IMR-90 (cell line): ENCODE measurements around the gene FAAP20. TPM values are rescaled to one million over a fixed set of nuclear protein-coding genes. Genes with fewer than 3 reads are reported as not detected.

Experiments
- ATAC-seq: fragments of 200-7000 bp; cut with Tn5 transposase; 2 replicates; pipeline ENCODE4 v1.9.1; 2020; ENCODE audit warnings: low read depth, mild to moderate bottlenecking, moderate library complexity
- BruUV-seq: library from RNA; stranded (reverse); fragments of 400-500 nt; replicated peaks from 2 replicates; lab custom pipeline; 2021; lab: Mats Ljungman, UMichigan
- CTCF ChIA-PET: fragments of 300-600 bp; formaldehyde crosslinking; extraction: SDS; loops from one replicate; lab custom pipeline; 2021; ENCODE audit warnings: antibody characterized with exemption; lab: Yijun Ruan, JAX
- POLR2A ChIA-PET: fragments of 300-600 bp; sonication (Branson Sonifier 250); formaldehyde crosslinking; loops from one replicate; lab custom pipeline; 2022; ENCODE audit warnings: antibody characterized with exemption; ENCODE audit not compliant: unreplicated experiment; lab: Charles Lee
- DNase-seq: peaks from one replicate; pipeline ENCODE4 v3.0.0; 2013
- H2AFZ ChIP-seq: replicated peaks from 2 replicates; pipeline ENCODE3; 2013; ENCODE audit warnings: low read length, mild to moderate bottlenecking; ENCODE audit not compliant: poor library complexity
- H2AK5ac ChIP-seq: 2 replicates; pipeline ENCODE4 v1.6.1; 2013; ENCODE audit warnings: low read depth, low read length, inconsistent platforms
- H2AK9ac ChIP-seq: replicated peaks from 2 replicates; pipeline ENCODE3; 2013; ENCODE audit warnings: mild to moderate bottlenecking, low read depth, low read length, moderate library complexity; ENCODE audit not compliant: poor library complexity
- H2BK120ac ChIP-seq: 2 replicates; pipeline ENCODE4 v1.6.1; 2013; ENCODE audit warnings: low read depth, low read length, inconsistent platforms
- H2BK15ac ChIP-seq: 3 replicates; pipeline ENCODE4 v1.6.1; 2013; ENCODE audit warnings: low read depth, low read length, inconsistent platforms
- H2BK20ac ChIP-seq: 2 replicates; pipeline ENCODE4 v1.6.1; 2013; ENCODE audit warnings: low read depth, mild to moderate bottlenecking, inconsistent platforms, low read length, moderate library complexity
- H2BK5ac ChIP-seq: 2 replicates; pipeline ENCODE4 v1.6.1; 2013; ENCODE audit warnings: mild to moderate bottlenecking, low read depth, low read length, inconsistent platforms; ENCODE audit not compliant: poor library complexity, severe bottlenecking
- H3K14ac ChIP-seq: replicated peaks from 2 replicates; pipeline ENCODE4 v1.6.1; 2013; ENCODE audit warnings: low read depth, low read length, inconsistent platforms
- H3K18ac ChIP-seq: 2 replicates; pipeline ENCODE4 v1.6.1; 2013; ENCODE audit warnings: low read depth, low read length, control low read depth
- H3K23ac ChIP-seq: 2 replicates; pipeline ENCODE4 v1.6.1; 2013; ENCODE audit warnings: low read depth, low read length, inconsistent platforms
- H3K27ac ChIP-seq: 2 replicates; pipeline ENCODE4 v1.5.1; 2013; ENCODE audit warnings: mild to moderate bottlenecking, control low read depth, low read length; ENCODE audit not compliant: insufficient read depth
- H3K27me3 ChIP-seq: 2 replicates; pipeline ENCODE4 v1.6.1; 2013; ENCODE audit warnings: low read length; ENCODE audit not compliant: control insufficient read depth, insufficient read depth
- H3K36me3 ChIP-seq: 2 replicates; pipeline ENCODE4 v1.6.1; 2013; ENCODE audit warnings: low read length, mixed read lengths; ENCODE audit not compliant: control insufficient read depth, insufficient read depth
- H3K4ac ChIP-seq: 2 replicates; pipeline ENCODE4 v1.6.1; 2013; ENCODE audit warnings: low read depth, low read length, inconsistent platforms
- H3K4me1 ChIP-seq: 2 replicates; pipeline ENCODE4 v1.6.1; 2013; ENCODE audit warnings: low read length, mixed read lengths; ENCODE audit not compliant: control insufficient read depth, insufficient read depth
- H3K4me2 ChIP-seq: 2 replicates; pipeline ENCODE4 v1.6.1; 2013; ENCODE audit warnings: low read depth, mild to moderate bottlenecking, control low read depth, low read length, moderate library complexity
- H3K4me3 ChIP-seq: 2 replicates; pipeline ENCODE4 v1.5.1; 2013; ENCODE audit warnings: low read depth, mild to moderate bottlenecking, control low read depth, low read length, moderate library complexity; ENCODE audit not compliant: insufficient read depth
- H3K56ac ChIP-seq: 2 replicates; pipeline ENCODE4 v1.6.1; 2013; ENCODE audit warnings: low read length, inconsistent platforms; ENCODE audit not compliant: insufficient read depth; ENCODE audit errors: extremely low read depth
- H3K79me1 ChIP-seq, 2 experiments: 2 replicates each; pipeline ENCODE4 v1.6.1; 2013; ENCODE audit warnings: low read length in 2 of 2, inconsistent platforms in 1 of 2, low read depth in 1 of 2
- H3K9ac ChIP-seq: 2 replicates; pipeline ENCODE4 v1.6.1; 2013; ENCODE audit warnings: low read depth, low read length, control low read depth
- H3K9me1 ChIP-seq: 2 replicates; pipeline ENCODE4 v1.6.1; 2013; ENCODE audit warnings: low read length, inconsistent platforms; ENCODE audit not compliant: insufficient read depth
- H3K9me3 ChIP-seq: 2 replicates; pipeline ENCODE4 v1.6.1; 2013; ENCODE audit warnings: low read length; ENCODE audit not compliant: control insufficient read depth, insufficient read depth
- H4K20me1 ChIP-seq: 2 replicates; pipeline ENCODE4 v1.6.1; 2013; ENCODE audit warnings: low read length, inconsistent platforms; ENCODE audit not compliant: insufficient read depth
- H4K5ac ChIP-seq: 2 replicates; pipeline ENCODE4 v1.6.1; 2013; ENCODE audit warnings: mild to moderate bottlenecking, low read depth, low read length, control low read depth
- H4K8ac ChIP-seq, 2 experiments: 2 replicates each; pipeline ENCODE4 v1.6.1; 2013; ENCODE audit warnings: low read depth in 2 of 2, low read length in 2 of 2, control low read depth in 1 of 2, inconsistent platforms in 1 of 2
- H4K91ac ChIP-seq: 2 replicates; pipeline ENCODE4 v1.6.1; 2013; ENCODE audit warnings: low read depth, low read length, inconsistent platforms; ENCODE audit not compliant: insufficient read depth
- CHD1 ChIP-seq: IDR thresholded peaks from 2 replicates; pipeline ENCODE4 v1.6.1; 2012; ENCODE audit warnings: low read depth, low read length, improper control_type of control experiment
- MAFK ChIP-seq: IDR thresholded peaks from 2 replicates; pipeline ENCODE4 v1.6.1; 2012; ENCODE audit warnings: low read depth, low read length, improper control_type of control experiment
- MAZ ChIP-seq: IDR thresholded peaks from 2 replicates; pipeline ENCODE4 v1.6.1; 2012; ENCODE audit warnings: low read depth, mild to moderate bottlenecking, low read length, improper control_type of control experiment, moderate library complexity, borderline replicate concordance
- POLR2A ChIP-seq: IDR thresholded peaks from 2 replicates; pipeline ENCODE4 v1.6.1; 2012; ENCODE audit warnings: mild to moderate bottlenecking, low read depth, low read length
- WGBS, 2 experiments: methylation state at CpG; one replicate each; pipeline versions ENCODE4 v1.1.5 to v1.1.7; 2013; ENCODE audit warnings: missing lambda C conversion rate in 2 of 2; ENCODE audit not compliant: insufficient read length in 1 of 2; ENCODE audit errors: extremely low coverage in 2 of 2; 5-methylcytosine and 5-hydroxymethylcytosine counted together
- dilution Hi-C: fragments of 300-500 bp; cut with HindIII; formaldehyde crosslinking; loops from one replicate; pipeline ENCODE4 v1.14.3; 2018; ENCODE audit warnings: low sequenced_read_pairs; ENCODE audit not compliant: unreplicated experiment
- in situ Hi-C: fragments of 300-500 bp; cut with MboI; formaldehyde crosslinking; loops from 3 replicates; pipeline ENCODE4 v1.14.3; 2019; ENCODE audit warnings: low sequenced_read_pairs, inconsistent platforms, mixed read lengths
- intact Hi-C: fragments of 100-400 bp; cut with micrococcal nuclease; formaldehyde crosslinking; loops from 2 replicates; pipeline ENCODE4 v1.10.0; 2022
- polyA plus RNA-seq, 3 experiments: library from polyadenylated mRNA; depleted of rRNA; stranded (reverse); fragments of >200 nt; gene quantifications; 2 replicates each; pipeline ENCODE4 v1.2.3, GENCODE V29; 2012; ENCODE audit warnings: low replicate concordance in 1 of 3
- total RNA-seq: library from RNA; depleted of rRNA; stranded (reverse); fragments of >200 nt; gene quantifications from 2 replicates; pipeline ENCODE4 v1.2.3, GENCODE V29; 2012

The FAAP20 gene
- total and polyA plus RNA-seq, 2 of the 4 experiments (the other 2 are of a cell fraction): 6.5 to 31.5 TPM

GRCh38 chr1:2193514-2194281, 874 bp downstream of the FAAP20 start:
- Histone ChIP-seq H3K4me3 (peak overlapping the region; percentile 32), H3K27ac (peak overlapping the region; percentile 24), H3K4me2 (peak overlapping the region; percentile 83), H3K9ac (peak overlapping the region; percentile 55), H3K27me3 (no peaks in the 10 kb centered on the region), H3K4me1 (peaks cover 34% of the 10 kb centered on the region), H2AK9ac (peak overlapping the region; percentile 96), H3K36me3 (no peaks in the 10 kb centered on the region; the same call in 1 of the 2 replicates), H2BK5ac (peak overlapping the region; percentile 22), H3K18ac (no peak overlapping the region), H3K9me3 (no peaks in the 10 kb centered on the region), H2BK20ac (no peak overlapping the region), H2BK120ac (no peak overlapping the region), H3K23ac (peak overlapping the region; percentile 80; the same call in 1 of the 2 replicates), H3K14ac (peak overlapping the region; percentile 19), H3K4ac (peak overlapping the region; percentile 67), H2AK5ac (peak overlapping the region; percentile 79), H4K8ac (peak overlapping the region; percentile 61 to 71; a peak in 2 of 4 replicates), H2AFZ (peak overlapping the region; percentile 61), H4K5ac (0 out of 2 replicates have a peak overlapping the region, but pooled peaks have one; percentile 21), H3K9me1 (0 out of 2 replicates have a peak, but pooled peaks cover 2% of the 10 kb centered on the region), H2BK15ac (no peak overlapping the region), H3K79me1 (peaks cover 5 to 41% of the 10 kb centered on the region in 2 experiments; a peak in 3 of 4 replicates), H3K56ac (no peak overlapping the region), H4K20me1 (0 out of 2 replicates have a peak, but pooled peaks cover 12% of the 10 kb centered on the region), H4K91ac (peak overlapping the region; percentile 46)
- 69% methylated on average over 16 of the region's 44 CpGs; no CpG with 5 or more reads in 1 of the 2 experiments for WGBS, 2 experiments
- ChIA-PET CTCF (no interaction called here), POLR2A (no interaction called here)
- intact Hi-C loops: no loop called here
- no peak for DNase-seq
- ATAC-seq: no peak
- TF ChIP-seq MAFK (no peak), POLR2A (peak; percentile 16), MAZ (no peak), CHD1 (no peak)
- dilution Hi-C loops: no loop called here
- TSS peak; percentile 55 for BruUV-seq
- in situ Hi-C loops: loop anchor here (5.0 to 25.0 kb wide), 2 partner anchors 179 to 344 kb away; partner anchors contain the start of genes HES5 and PANK4
